ENCODE data around the gene CTNNA3.

The CTNNA3 gene

GRCh38 chr10:67087135-67087425, 608.9 kb downstream of the CTNNA3 start:
- no peaks in the 10 kb centered on the region for H3K4me1 ChIP-seq
- no peak overlapping the region for H3K4me3 ChIP-seq (ENCODE audit: low read depth, low read length)
- no peaks in the 10 kb centered on the region for H3K79me2 ChIP-seq
- H3K27me3 ChIP-seq (ENCODE audit: control insufficient read depth, insufficient read depth, low read length) = no peaks in the 10 kb centered on the region
- H3K9me3 ChIP-seq (ENCODE audit: control insufficient read depth, low read length) = no peaks in the 10 kb centered on the region
- no peaks in the 10 kb centered on the region for H3K36me3 ChIP-seq (ENCODE audit: control insufficient read depth, insufficient read depth, low read length)
- no peak overlapping the region for H2AFZ ChIP-seq
- H3K9ac ChIP-seq = no peak overlapping the region
- no peak for TF ChIP-seq CTCF (IDR thresholded peaks at IDR 0.05)
- H3K4me2 ChIP-seq (ENCODE audit: low read length) = no peak overlapping the region
- no peak overlapping the region for H3K27ac ChIP-seq

GRCh38 chr10:67086327-67087134, 609.5 kb downstream of the CTNNA3 start:
- Histone ChIP-seq H3K27ac (no peak overlapping the region), H3K27me3 (ENCODE audit: control insufficient read depth, insufficient read depth, low read length) (no peaks in the 10 kb centered on the region), H3K4me3 (ENCODE audit: low read depth, low read length) (no peak overlapping the region), H3K4me1 (no peaks in the 10 kb centered on the region), H3K36me3 (ENCODE audit: control insufficient read depth, insufficient read depth, low read length) (no peaks in the 10 kb centered on the region), H3K79me2 (no peaks in the 10 kb centered on the region), H2AFZ (no peak overlapping the region), H3K4me2 (ENCODE audit: low read length) (no peak overlapping the region), H3K9ac (no peak overlapping the region), H3K9me3 (ENCODE audit: control insufficient read depth, low read length) (no peaks in the 10 kb centered on the region)
- no peak for TF ChIP-seq CTCF (IDR thresholded peaks at IDR 0.05)

GRCh38 chr10:67079126-67079525, 616.9 kb downstream of the CTNNA3 start:
- no peak for TF ChIP-seq CTCF (IDR thresholded peaks at IDR 0.05)
- Histone ChIP-seq H3K4me1 (no peaks in the 10 kb centered on the region), H3K9ac (no peak overlapping the region), H2AFZ (no peak overlapping the region), H3K4me3 (ENCODE audit: low read depth, low read length) (no peak overlapping the region), H3K36me3 (ENCODE audit: control insufficient read depth, insufficient read depth, low read length) (no peaks in the 10 kb centered on the region), H3K27ac (no peak overlapping the region), H3K79me2 (no peaks in the 10 kb centered on the region), H3K27me3 (ENCODE audit: control insufficient read depth, insufficient read depth, low read length) (no peaks in the 10 kb centered on the region), H3K9me3 (ENCODE audit: control insufficient read depth, low read length) (no peaks in the 10 kb centered on the region), H3K4me2 (ENCODE audit: low read length) (no peak overlapping the region)

- Histone ChIP-seq H3K27ac (no peak overlapping the region), H3K9ac (no peak overlapping the region), H3K36me3 (ENCODE audit: control insufficient read depth, insufficient read depth, low read length) (no peaks in the 10 kb centered on the region), H3K27me3 (ENCODE audit: control insufficient read depth, insufficient read depth, low read length) (no peaks in the 10 kb centered on the region), H3K9me3 (ENCODE audit: control insufficient read depth, low read length) (no peaks in the 10 kb centered on the region), H3K4me3 (ENCODE audit: low read depth, low read length) (no peak overlapping the region), H3K79me2 (no peaks in the 10 kb centered on the region), H2AFZ (no peak overlapping the region), H3K4me1 (no peaks in the 10 kb centered on the region), H3K4me2 (ENCODE audit: low read length) (no peak overlapping the region)
- no peak for TF ChIP-seq CTCF (IDR thresholded peaks at IDR 0.05)
These were observed 618.6 kb downstream of the CTNNA3 start for GRCh38 chr10:67077376-67077775.

- H3K4me1 ChIP-seq = no peaks in the 10 kb centered on the region
- H3K4me2 ChIP-seq (ENCODE audit: low read length) = no peak overlapping the region
- no peak overlapping the region for H3K4me3 ChIP-seq (ENCODE audit: low read depth, low read length)
- no peak overlapping the region for H3K27ac ChIP-seq
- H2AFZ ChIP-seq = no peak overlapping the region
- no peaks in the 10 kb centered on the region for H3K9me3 ChIP-seq (ENCODE audit: control insufficient read depth, low read length)
- H3K27me3 ChIP-seq (ENCODE audit: control insufficient read depth, insufficient read depth, low read length) = no peaks in the 10 kb centered on the region
- no peak overlapping the region for H3K9ac ChIP-seq
- no peaks in the 10 kb centered on the region for H3K79me2 ChIP-seq
- TF ChIP-seq CTCF (IDR thresholded peaks at IDR 0.05) = no peak
- no peaks in the 10 kb centered on the region for H3K36me3 ChIP-seq (ENCODE audit: control insufficient read depth, insufficient read depth, low read length)
These were observed 619.9 kb downstream of the CTNNA3 start for GRCh38 chr10:67076144-67076543.

Data from parathyroid adenoma (tissue), 2 donors.